ENCODE data around the gene RALGAPA2.

- TF ChIP-seq, protein P1, sequence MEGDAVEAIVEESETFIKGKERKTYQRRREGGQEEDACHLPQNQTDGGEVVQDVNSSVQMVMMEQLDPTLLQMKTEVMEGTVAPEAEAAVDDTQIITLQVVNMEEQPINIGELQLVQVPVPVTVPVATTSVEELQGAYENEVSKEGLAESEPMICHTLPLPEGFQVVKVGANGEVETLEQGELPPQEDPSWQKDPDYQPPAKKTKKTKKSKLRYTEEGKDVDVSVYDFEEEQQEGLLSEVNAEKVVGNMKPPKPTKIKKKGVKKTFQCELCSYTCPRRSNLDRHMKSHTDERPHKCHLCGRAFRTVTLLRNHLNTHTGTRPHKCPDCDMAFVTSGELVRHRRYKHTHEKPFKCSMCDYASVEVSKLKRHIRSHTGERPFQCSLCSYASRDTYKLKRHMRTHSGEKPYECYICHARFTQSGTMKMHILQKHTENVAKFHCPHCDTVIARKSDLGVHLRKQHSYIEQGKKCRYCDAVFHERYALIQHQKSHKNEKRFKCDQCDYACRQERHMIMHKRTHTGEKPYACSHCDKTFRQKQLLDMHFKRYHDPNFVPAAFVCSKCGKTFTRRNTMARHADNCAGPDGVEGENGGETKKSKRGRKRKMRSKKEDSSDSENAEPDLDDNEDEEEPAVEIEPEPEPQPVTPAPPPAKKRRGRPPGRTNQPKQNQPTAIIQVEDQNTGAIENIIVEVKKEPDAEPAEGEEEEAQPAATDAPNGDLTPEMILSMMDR (IDR thresholded peaks at IDR 0.05): no peak
- no peak for TF ChIP-seq POLR2A (IDR thresholded peaks at IDR 0.05)
These were observed 74.3 kb downstream of the RALGAPA2 start for GRCh38 chr20:20637998-20638725.
